ENCODE data around the gene SCFD2.

DNA sequence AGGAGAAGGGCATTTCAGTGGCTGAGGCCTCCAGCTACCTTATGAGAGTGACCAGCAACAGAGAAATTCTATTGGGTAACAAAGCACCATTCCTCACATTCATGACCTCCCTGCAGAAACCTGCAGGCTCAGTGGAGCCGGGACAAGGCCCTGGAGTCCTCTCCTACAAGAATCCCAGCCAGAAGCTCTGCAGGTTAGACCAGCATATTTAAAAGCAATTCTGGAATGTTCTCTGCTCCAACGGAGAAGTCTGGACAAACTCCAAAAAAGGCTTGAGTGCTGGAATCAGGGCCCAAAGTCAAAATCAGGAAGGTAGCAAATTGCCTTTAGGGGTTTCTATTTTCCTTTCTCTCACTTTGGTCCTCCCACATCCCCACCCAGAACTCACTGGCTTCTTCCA lies 202.9 kb downstream of the SCFD2 start:
- no peak for TF ChIP-seq EZH2 (IDR thresholded peaks at IDR 0.05; ENCODE audit: borderline replicate concordance, low read depth, low read length, poor library complexity, severe bottlenecking)
- TF ChIP-seq, protein P1, sequence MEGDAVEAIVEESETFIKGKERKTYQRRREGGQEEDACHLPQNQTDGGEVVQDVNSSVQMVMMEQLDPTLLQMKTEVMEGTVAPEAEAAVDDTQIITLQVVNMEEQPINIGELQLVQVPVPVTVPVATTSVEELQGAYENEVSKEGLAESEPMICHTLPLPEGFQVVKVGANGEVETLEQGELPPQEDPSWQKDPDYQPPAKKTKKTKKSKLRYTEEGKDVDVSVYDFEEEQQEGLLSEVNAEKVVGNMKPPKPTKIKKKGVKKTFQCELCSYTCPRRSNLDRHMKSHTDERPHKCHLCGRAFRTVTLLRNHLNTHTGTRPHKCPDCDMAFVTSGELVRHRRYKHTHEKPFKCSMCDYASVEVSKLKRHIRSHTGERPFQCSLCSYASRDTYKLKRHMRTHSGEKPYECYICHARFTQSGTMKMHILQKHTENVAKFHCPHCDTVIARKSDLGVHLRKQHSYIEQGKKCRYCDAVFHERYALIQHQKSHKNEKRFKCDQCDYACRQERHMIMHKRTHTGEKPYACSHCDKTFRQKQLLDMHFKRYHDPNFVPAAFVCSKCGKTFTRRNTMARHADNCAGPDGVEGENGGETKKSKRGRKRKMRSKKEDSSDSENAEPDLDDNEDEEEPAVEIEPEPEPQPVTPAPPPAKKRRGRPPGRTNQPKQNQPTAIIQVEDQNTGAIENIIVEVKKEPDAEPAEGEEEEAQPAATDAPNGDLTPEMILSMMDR (conservative IDR thresholded peaks at IDR 0.05; ENCODE audit: low read depth, low read length), result no peak

Measured in A673 (cell line).